Endothelial cell of umbilical vein (primary cell): ENCODE data around the gene SEPTIN3. TPM values are rescaled to one million over a fixed set of nuclear protein-coding genes. Genes with fewer than 3 reads are reported as not detected.

Experiments
- BruUV-seq: library from RNA; stranded (reverse); fragments of 400-500 nt; replicated peaks from 2 replicates; lab custom pipeline; 2021; lab: Mats Ljungman, UMichigan
- CTCF ChIA-PET: fragments of 300-600, 350-600 bp; sonication (Branson Sonifier 250); formaldehyde crosslinking; loops from one replicate; lab custom pipeline; 2021; ENCODE audit warnings: antibody characterized with exemption, inconsistent platforms; lab: Charles Lee
- POLR2A ChIA-PET: fragments of 300-600, 350-600 bp; sonication (Branson Sonifier 250); formaldehyde crosslinking; loops from one replicate; lab custom pipeline; 2021; ENCODE audit warnings: antibody characterized with exemption, inconsistent platforms; lab: Charles Lee
- DNase-seq: peaks from one replicate; pipeline ENCODE4 v3.0.0-alpha.2; 2011; ENCODE audit warnings: low read depth, low spot score
- FAIRE-seq: peaks from 2 replicates; lab custom pipeline; 2011; peaks lifted over from hg19 to GRCh38; lab: Jason Lieb, UNC
- H2AFZ ChIP-seq: 2 replicates; pipeline ENCODE4 v1.6.0; 2012; ENCODE audit warnings: low read depth, low read length, control low read depth, inconsistent platforms
- H3K27ac ChIP-seq: 2 replicates; pipeline ENCODE4 v1.5.1; 2011; ENCODE audit warnings: low read depth, mild to moderate bottlenecking, control low read depth, low read length, moderate library complexity; ENCODE audit not compliant: insufficient read depth
- H3K27me3 ChIP-seq, 2 experiments: 2 replicates each; pipeline versions ENCODE4 v1.6.0 to v1.6.1; 2011; ENCODE audit warnings: low read length in 2 of 2, mixed read lengths in 1 of 2; ENCODE audit not compliant: control insufficient read depth in 2 of 2, insufficient read depth in 2 of 2
- H3K36me3 ChIP-seq, 2 experiments: 2 replicates in 1 of 2; 3 replicates in 1 of 2; pipeline ENCODE4 v1.5.1; 2011; ENCODE audit warnings: low read length in 2 of 2, mild to moderate bottlenecking in 1 of 2, moderate library complexity in 1 of 2; ENCODE audit not compliant: control insufficient read depth in 2 of 2, insufficient read depth in 2 of 2; ENCODE audit errors: extremely low read depth in 1 of 2
- H3K4me1 ChIP-seq: 3 replicates; pipeline ENCODE4 v1.5.1; 2011; ENCODE audit warnings: mild to moderate bottlenecking, low read length; ENCODE audit not compliant: control insufficient read depth, insufficient read depth; ENCODE audit errors: extremely low read depth
- H3K4me2 ChIP-seq: 2 replicates; pipeline ENCODE4 v1.6.1; 2011; ENCODE audit warnings: low read length, control low read depth, mixed read lengths; ENCODE audit not compliant: insufficient read depth
- H3K4me3 ChIP-seq, 3 experiments: fragments of 200-600 bp in 1 of 3; sonication (generic), shearing (Covaris generic) in 1 of 3; replicated peaks in 1 of 3; 2 replicates each; pipeline ENCODE4 v1.5.1; 2011 to 2016; ENCODE audit warnings: control low read depth in 3 of 3, low read length in 3 of 3, mild to moderate bottlenecking in 2 of 3, inconsistent platforms in 1 of 3, low read depth in 1 of 3, moderate library complexity in 1 of 3; ENCODE audit not compliant: insufficient read depth in 1 of 3
- H3K79me2 ChIP-seq: 2 replicates; pipeline ENCODE4 v1.6.0; 2012; ENCODE audit warnings: low read length, inconsistent platforms; ENCODE audit not compliant: control insufficient read depth, insufficient read depth
- H3K9ac ChIP-seq: replicated peaks from 2 replicates; pipeline ENCODE3; 2011; ENCODE audit warnings: low read length, control low read depth; ENCODE audit not compliant: insufficient read depth; ENCODE audit errors: extremely low read depth
- H3K9me1 ChIP-seq: replicated peaks from 3 replicates; pipeline ENCODE4 v1.6.0; 2011; ENCODE audit warnings: mild to moderate bottlenecking, low read length; ENCODE audit not compliant: control insufficient read depth, insufficient read depth; ENCODE audit errors: extremely low read depth
- H3K9me3 ChIP-seq: replicated peaks from 2 replicates; pipeline ENCODE4 v1.5.1; 2012; ENCODE audit warnings: low read length, inconsistent platforms; ENCODE audit not compliant: control insufficient read depth, insufficient read depth
- H4K20me1 ChIP-seq: replicated peaks from 2 replicates; pipeline ENCODE3; 2011; ENCODE audit warnings: mild to moderate bottlenecking, low read length; ENCODE audit not compliant: control insufficient read depth, insufficient read depth; ENCODE audit errors: extremely low read depth
- CTCF ChIP-seq, 2 donors: IDR thresholded peaks; 1 replicate in 1 of 2; 2 replicates in 1 of 2; pipeline ENCODE4 v1.5.1; 2011; ENCODE audit warnings: low read length in 2 of 2, mild to moderate bottlenecking in 2 of 2, moderate library complexity in 2 of 2, control low read depth in 1 of 2, inconsistent platforms in 1 of 2, low read depth in 1 of 2; ENCODE audit not compliant: insufficient read depth in 1 of 2; ENCODE audit errors: extremely low read depth in 1 of 2
- EZH2 ChIP-seq: IDR thresholded peaks from 2 replicates; pipeline ENCODE4 v1.6.1; 2012; ENCODE audit warnings: borderline replicate concordance, low read depth, mild to moderate bottlenecking, moderate library complexity, low read length, inconsistent platforms; ENCODE audit not compliant: severe bottlenecking
- FOS ChIP-seq: IDR thresholded peaks from 2 replicates; pipeline ENCODE4 v1.6.1; 2011; ENCODE audit warnings: mild to moderate bottlenecking, low read length, moderate library complexity, borderline replicate concordance; ENCODE audit not compliant: insufficient read depth
- GATA2 ChIP-seq: IDR thresholded peaks from 2 replicates; pipeline ENCODE4 v1.7.0; 2011; ENCODE audit warnings: low read depth, mild to moderate bottlenecking, moderate library complexity, mixed read lengths, low read length; ENCODE audit not compliant: insufficient read length, insufficient read depth
- JUN ChIP-seq: IDR thresholded peaks from 2 replicates; pipeline ENCODE4 v1.6.1; 2011; ENCODE audit warnings: borderline replicate concordance, low read depth; ENCODE audit not compliant: insufficient read length, insufficient read depth
- MAX ChIP-seq: IDR thresholded peaks from 2 replicates; pipeline ENCODE4 v1.6.1; 2011; ENCODE audit not compliant: insufficient read depth, insufficient read length
- MYC ChIP-seq: IDR thresholded peaks from one replicate; pipeline ENCODE4 v1.6.1; 2011; ENCODE audit warnings: mild to moderate bottlenecking, low read depth, low read length
- POLR2A ChIP-seq: IDR thresholded peaks from 2 replicates; pipeline ENCODE4 v1.6.1; 2012; ENCODE audit warnings: low read depth, mild to moderate bottlenecking, control low read depth, low read length
- POLR2AphosphoS5 ChIP-seq: IDR thresholded peaks from 2 replicates; pipeline ENCODE4 v1.6.1; 2012; ENCODE audit warnings: low read depth, mild to moderate bottlenecking, control low read depth, low read length, moderate library complexity; ENCODE audit not compliant: insufficient read depth
- dilution Hi-C: fragments of 300-500 bp; cut with MboI; formaldehyde crosslinking; loops from one replicate; pipeline ENCODE4 v1.15.0; 2019; ENCODE audit warnings: low sequenced_read_pairs; ENCODE audit not compliant: extremely low pct_ligation_motif_present
- intact Hi-C: fragments of 100-400 bp; cut with micrococcal nuclease; formaldehyde crosslinking; loops from one replicate; pipeline ENCODE4 v1.10.0; 2022
- polyA plus RNA-seq, 4 experiments: library from polyadenylated mRNA; depleted of rRNA in 3 of 4; stranded (reverse) in 3 of 4; unstranded in 1 of 4; fragments of >200 nt; gene quantifications; 2 replicates each; pipeline versions ENCODE4 v1.2.1 to v1.2.3, GENCODE V29; 2011 to 2012; ENCODE audit warnings: missing spikeins in 1 of 4
- total RNA-seq: library from RNA; stranded (reverse); gene quantifications from 2 replicates; pipeline ENCODE4 v1.2.3, GENCODE V29; 2021

The SEPTIN3 gene
- total and polyA plus RNA-seq, 2 donors (not counting 3 experiments of a cell fraction or from before 2014, with no cell fraction given), result 0.08 to 0.18 TPM

GRCh38 chr22:41927813-41928212 is 41.4 kb upstream of the SEPTIN3 start:
- H3K9me3 ChIP-seq, result no peaks in the 10 kb centered on the region
- dilution Hi-C loops (no loop called here), intact Hi-C loops (loop anchor here (2.0 kb wide), 1 partner anchor 13 kb away; no protein-coding TSS in a partner anchor)
- no peak overlapping the region for H3K4me3 ChIP-seq
- peaks cover 4% of the 10 kb centered on the region for H3K4me1 ChIP-seq
- H3K9ac ChIP-seq, result no peak overlapping the region
- BruUV-seq, result no TSS peak
- no peak overlapping the region for H3K27ac ChIP-seq
- H3K36me3 ChIP-seq, result no peaks in the 10 kb centered on the region
- peaks cover 9 to 14% of the 10 kb centered on the region in 2 experiments for H3K27me3 ChIP-seq
- POLR2A ChIA-PET, result no interaction called here
- H3K4me2 ChIP-seq, result no peak overlapping the region
- FAIRE-seq (no peak), DNase-seq (no peak)
- no peak overlapping the region for H2AFZ ChIP-seq
- CTCF ChIA-PET, result interaction anchor here (1.4 to 5.6 kb wide), 2 partner anchors 13 to 42 kb away, joined by 3 to 62 read pairs; no protein-coding TSS in a partner anchor
- no peaks in the 10 kb centered on the region for H3K79me2 ChIP-seq
- H4K20me1 ChIP-seq, result no peaks in the 10 kb centered on the region
- TF ChIP-seq GATA2 (no peak), MAX (no peak), POLR2A (no peak), POLR2AphosphoS5 (no peak), MYC (no peak), EZH2 (no peak)
- H3K9me1 ChIP-seq, result no peaks in the 10 kb centered on the region

GRCh38 chr22:41928593-41929417 is 40.4 kb upstream of the SEPTIN3 start:
- Histone ChIP-seq H3K9me1 (no peaks in the 10 kb centered on the region), H3K27ac (no peak overlapping the region), H3K4me1 (peaks cover 4% of the 10 kb centered on the region), H3K79me2 (no peaks in the 10 kb centered on the region), H3K36me3 (no peaks in the 10 kb centered on the region), H3K4me3 (no peak overlapping the region), H3K9ac (no peak overlapping the region), H4K20me1 (no peaks in the 10 kb centered on the region), H3K27me3 (peaks cover 9 to 14% of the 10 kb centered on the region in 2 experiments), H3K4me2 (no peak overlapping the region), H3K9me3 (no peaks in the 10 kb centered on the region), H2AFZ (no peak overlapping the region)
- CTCF ChIA-PET, result interaction anchor here (1.0 to 5.6 kb wide), 2 partner anchors 10 to 12 kb away, joined by 3 to 62 read pairs; no protein-coding TSS in a partner anchor
- TF ChIP-seq CTCF (IDR thresholded peaks at IDR 0.05; ENCODE audit: extremely low read depth in 1 of 2, insufficient read depth in 1 of 2, low read depth in 1 of 2, low read length in 2 of 2), result no peak
- TF ChIP-seq EZH2, result no peak
- no peak for TF ChIP-seq JUN
- TF ChIP-seq MYC, result no peak
- no peak for TF ChIP-seq FOS
- no peak for TF ChIP-seq GATA2
- no peak for TF ChIP-seq POLR2A
- POLR2A ChIA-PET, result no interaction called here
- dilution Hi-C loops (no loop called here), intact Hi-C loops (no loop called here)
- DNase-seq, result no peak
- BruUV-seq, result no TSS peak
- FAIRE-seq, result no peak
